Measurements from ENCODE around the gene SYNJ2.
A peak's percentile ranks its signal among the peaks of the same experiment; 100 is the strongest.
"Not testable (repeated sequence)": the region's sequence is repeated elsewhere in the genome, so short reads cannot be mapped to it uniquely, and the experiment has no call there.

The SYNJ2 gene

DNA sequence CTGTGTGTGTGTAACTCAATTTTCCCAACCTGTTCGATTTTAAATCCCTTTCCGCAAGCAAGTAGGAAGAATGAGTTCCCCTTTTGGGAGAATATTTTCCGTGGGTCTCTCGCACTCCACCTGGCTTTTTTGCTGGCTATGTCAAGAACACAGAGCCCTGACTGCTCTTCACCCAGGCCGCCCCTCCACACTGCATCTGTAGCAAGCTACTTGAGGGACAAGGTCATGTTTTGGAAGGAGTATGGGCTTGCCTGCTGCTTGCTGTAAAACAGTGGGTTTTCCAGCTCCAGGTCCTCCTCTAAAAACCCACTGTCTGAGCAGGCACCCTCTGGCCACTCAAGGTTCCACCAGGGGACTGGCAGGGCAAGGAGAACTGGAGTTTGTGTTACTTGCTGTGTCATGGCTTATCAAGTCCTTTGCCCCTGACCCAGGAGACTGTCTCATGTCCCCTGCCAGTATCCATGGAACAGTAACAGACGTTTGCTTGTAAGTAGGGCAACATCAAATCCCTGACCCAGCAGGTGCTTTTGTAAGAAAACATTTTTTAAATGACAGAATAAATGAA is 35.5 kb upstream of the SYNJ2 start:
- Mint-ChIP-seq H3K27me3 (peaks cover 51% of the 10 kb centered on the region), H3K4me1 (no peaks in the 10 kb centered on the region), H3K4me3 (no peak overlapping the region), H3K27ac (ENCODE audit: low read depth) (peak overlapping the region; percentile 41), H3K36me3 (ENCODE audit: insufficient read depth) (peaks cover 12% of the 10 kb centered on the region), H3K9me3 (no peaks in the 10 kb centered on the region)
- no peak for ATAC-seq (replicated peaks; ENCODE audit: extremely low read depth, poor library complexity, severe bottlenecking)
- no peak for DNase-seq (ENCODE audit: low spot score in 2 of 2)

DNA sequence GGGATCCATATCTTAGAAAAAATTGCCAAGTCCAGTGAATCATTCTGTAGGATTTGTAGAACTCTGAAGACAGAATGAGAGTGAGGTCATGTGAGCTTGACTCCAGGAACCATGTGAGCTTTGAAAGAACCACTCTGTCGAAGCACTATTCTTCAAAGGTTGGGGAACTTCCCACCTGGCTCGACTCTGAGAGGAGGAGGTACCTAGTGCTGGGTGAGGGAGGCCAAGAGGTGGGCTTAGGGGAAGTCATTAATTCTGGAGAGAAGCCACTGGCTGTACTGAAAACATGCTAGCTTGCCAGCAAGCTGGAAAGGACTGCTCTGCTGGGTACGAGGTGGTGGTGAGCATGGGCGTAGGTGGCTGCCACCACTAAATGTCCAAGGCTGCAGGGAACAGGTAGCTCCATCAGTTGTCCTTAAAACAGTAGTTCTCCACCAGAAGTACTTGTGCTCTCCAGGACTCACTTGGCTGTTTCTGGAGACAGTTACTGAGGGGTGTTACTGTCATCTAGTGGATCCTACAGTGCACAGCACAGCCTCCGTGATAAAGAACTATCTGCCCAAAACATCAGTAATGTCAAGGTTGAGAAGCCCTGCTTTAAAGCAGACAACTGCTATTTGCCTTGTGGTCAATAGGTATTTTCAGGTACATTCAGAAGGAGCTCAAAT is 34.7 kb upstream of the SYNJ2 start:
- no peak overlapping the region for H3K27ac Mint-ChIP-seq (ENCODE audit: low read depth)
- no peaks in the 10 kb centered on the region for H3K4me1 Mint-ChIP-seq
- peaks cover 11% of the 10 kb centered on the region for H3K36me3 Mint-ChIP-seq (ENCODE audit: insufficient read depth)
- DNase-seq (ENCODE audit: low spot score in 2 of 2): no peak
- no peak for ATAC-seq (replicated peaks; ENCODE audit: extremely low read depth, poor library complexity, severe bottlenecking)
- no peaks in the 10 kb centered on the region for H3K9me3 Mint-ChIP-seq
- peaks cover 54% of the 10 kb centered on the region for H3K27me3 Mint-ChIP-seq
- no peak overlapping the region for H3K4me3 Mint-ChIP-seq

DNA sequence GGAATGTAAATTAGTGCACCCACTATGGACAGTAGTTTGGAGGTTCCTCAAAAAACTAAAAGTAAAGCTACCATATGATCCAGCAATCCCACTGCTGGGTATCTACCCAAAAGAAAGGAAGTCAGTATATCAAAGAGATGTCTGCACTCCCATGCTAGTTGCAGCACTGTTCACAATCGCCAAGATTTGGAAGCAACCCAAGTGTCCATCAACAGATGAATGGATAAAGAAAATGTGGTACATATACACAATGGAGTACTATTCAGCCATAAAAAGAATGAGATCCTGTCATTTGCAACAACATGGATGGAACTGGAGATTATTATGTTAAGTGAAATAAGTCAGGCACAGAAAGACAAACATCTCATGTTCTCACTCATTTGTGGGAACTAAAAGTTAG is 30.8 kb upstream of the SYNJ2 start:
- not testable (repeated sequence) for H3K4me1 Mint-ChIP-seq; H3K27ac Mint-ChIP-seq (ENCODE audit: low read depth); H3K4me3 Mint-ChIP-seq; H3K9me3 Mint-ChIP-seq; H3K36me3 Mint-ChIP-seq (ENCODE audit: insufficient read depth); DNase-seq (ENCODE audit: low spot score in 2 of 2); ATAC-seq (replicated peaks; ENCODE audit: extremely low read depth, poor library complexity, severe bottlenecking)
- peaks cover 69% of the 10 kb centered on the region for H3K27me3 Mint-ChIP-seq

- H3K4me1 Mint-ChIP-seq: no peaks in the 10 kb centered on the region
- H3K27ac Mint-ChIP-seq (ENCODE audit: low read depth): no peak overlapping the region
- no peak overlapping the region for H3K4me3 Mint-ChIP-seq
- no peaks in the 10 kb centered on the region for H3K36me3 Mint-ChIP-seq (ENCODE audit: insufficient read depth)
- H3K9me3 Mint-ChIP-seq: no peaks in the 10 kb centered on the region
- peaks cover 60% of the 10 kb centered on the region for H3K27me3 Mint-ChIP-seq
- DNase-seq (ENCODE audit: low spot score in 2 of 2) (no peak), ATAC-seq (replicated peaks; ENCODE audit: extremely low read depth, poor library complexity, severe bottlenecking) (no peak)
These were observed 29.8 kb upstream of the SYNJ2 start for GRCh38 chr6:157951828-157952227.

DNA sequence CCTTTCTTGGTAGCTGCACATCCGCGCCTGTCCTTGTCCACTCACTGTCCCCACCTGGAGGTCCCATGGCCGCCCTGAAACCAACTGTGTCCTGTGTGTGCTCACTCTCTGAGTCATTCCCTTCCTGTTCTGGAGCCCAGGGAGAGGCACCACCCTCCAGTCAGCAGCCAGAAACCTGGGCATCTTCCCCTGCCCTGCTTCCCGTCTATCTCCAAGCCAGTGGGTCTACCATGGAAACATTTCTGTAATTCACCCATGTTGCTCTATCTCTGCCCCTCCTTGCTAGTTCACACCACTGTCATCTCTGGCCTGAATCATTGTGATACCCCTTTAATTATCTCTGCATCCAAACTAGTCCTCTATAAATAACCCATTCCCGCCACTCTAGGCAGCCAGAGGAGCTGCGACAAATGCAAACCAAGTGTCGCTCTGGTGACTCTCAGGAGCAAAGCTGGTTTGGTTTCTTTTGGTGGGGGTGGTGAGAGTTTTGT is 28.8 kb upstream of the SYNJ2 start:
- no peak for DNase-seq (ENCODE audit: low spot score in 2 of 2)
- Mint-ChIP-seq H3K27me3 (peaks cover 49% of the 10 kb centered on the region), H3K36me3 (ENCODE audit: insufficient read depth) (no peaks in the 10 kb centered on the region), H3K9me3 (no peaks in the 10 kb centered on the region), H3K4me3 (no peak overlapping the region), H3K4me1 (no peaks in the 10 kb centered on the region), H3K27ac (ENCODE audit: low read depth) (no peak overlapping the region)
- no peak for ATAC-seq (replicated peaks; ENCODE audit: extremely low read depth, poor library complexity, severe bottlenecking)

GRCh38 chr6:157953580-157954091 is 28.0 kb upstream of the SYNJ2 start:
- Mint-ChIP-seq H3K27ac (ENCODE audit: low read depth) (no peak overlapping the region), H3K9me3 (peaks cover 2% of the 10 kb centered on the region), H3K36me3 (ENCODE audit: insufficient read depth) (peaks cover under 1% of the 10 kb centered on the region), H3K4me3 (no peak overlapping the region), H3K4me1 (no peaks in the 10 kb centered on the region), H3K27me3 (peaks cover 42% of the 10 kb centered on the region)
- ATAC-seq (replicated peaks; ENCODE audit: extremely low read depth, poor library complexity, severe bottlenecking): no peak
- no peak for DNase-seq (ENCODE audit: low spot score in 2 of 2)

- H3K27ac Mint-ChIP-seq (ENCODE audit: low read depth): no peak overlapping the region
- peaks cover 2% of the 10 kb centered on the region for H3K36me3 Mint-ChIP-seq (ENCODE audit: insufficient read depth)
- H3K9me3 Mint-ChIP-seq: peaks cover 5% of the 10 kb centered on the region
- H3K27me3 Mint-ChIP-seq: peaks cover 34% of the 10 kb centered on the region
- DNase-seq (ENCODE audit: low spot score in 2 of 2) (no peak), ATAC-seq (replicated peaks; ENCODE audit: extremely low read depth, poor library complexity, severe bottlenecking) (no peak)
- no peaks in the 10 kb centered on the region for H3K4me1 Mint-ChIP-seq
- no peak overlapping the region for H3K4me3 Mint-ChIP-seq
These were observed 27.2 kb upstream of the SYNJ2 start for GRCh38 chr6:157954150-157955117.

DNA sequence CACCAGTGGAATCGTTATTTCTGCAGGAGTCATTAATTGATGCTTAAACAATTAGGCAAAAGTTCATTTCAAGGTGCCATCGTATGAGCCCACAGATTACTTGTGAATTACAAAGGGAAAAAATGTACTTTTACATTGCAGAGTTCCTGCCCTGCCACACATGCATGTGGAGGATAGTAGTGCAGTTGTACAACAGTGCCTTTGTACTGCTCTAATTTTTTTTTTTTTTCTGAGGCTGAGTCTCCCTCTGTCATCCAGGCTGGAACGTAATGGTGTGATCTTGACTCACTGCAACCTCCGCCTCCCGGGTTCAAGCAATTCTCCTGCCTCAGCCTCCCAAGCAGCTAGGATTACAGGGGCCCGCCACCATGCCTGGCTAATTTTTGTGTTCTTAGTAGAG is 26.0 kb upstream of the SYNJ2 start:
- no peak overlapping the region for H3K27ac Mint-ChIP-seq (ENCODE audit: low read depth)
- no peak overlapping the region for H3K4me3 Mint-ChIP-seq
- DNase-seq (ENCODE audit: low spot score in 2 of 2) (no peak), ATAC-seq (replicated peaks; ENCODE audit: extremely low read depth, poor library complexity, severe bottlenecking) (no peak)
- H3K27me3 Mint-ChIP-seq: peaks cover 34% of the 10 kb centered on the region
- H3K9me3 Mint-ChIP-seq: peaks cover 11% of the 10 kb centered on the region
- H3K4me1 Mint-ChIP-seq: no peaks in the 10 kb centered on the region
- H3K36me3 Mint-ChIP-seq (ENCODE audit: insufficient read depth): peaks cover 2% of the 10 kb centered on the region

GRCh38 chr6:157956171-157956730 is 25.4 kb upstream of the SYNJ2 start:
- Mint-ChIP-seq H3K27me3 (peaks cover 34% of the 10 kb centered on the region), H3K9me3 (peaks cover 11% of the 10 kb centered on the region), H3K4me3 (no peak overlapping the region), H3K27ac (ENCODE audit: low read depth) (no peak overlapping the region), H3K4me1 (no peaks in the 10 kb centered on the region), H3K36me3 (ENCODE audit: insufficient read depth) (peaks cover 2% of the 10 kb centered on the region)
- ATAC-seq (replicated peaks; ENCODE audit: extremely low read depth, poor library complexity, severe bottlenecking): no peak
- no peak for DNase-seq (ENCODE audit: low spot score in 2 of 2)

DNA sequence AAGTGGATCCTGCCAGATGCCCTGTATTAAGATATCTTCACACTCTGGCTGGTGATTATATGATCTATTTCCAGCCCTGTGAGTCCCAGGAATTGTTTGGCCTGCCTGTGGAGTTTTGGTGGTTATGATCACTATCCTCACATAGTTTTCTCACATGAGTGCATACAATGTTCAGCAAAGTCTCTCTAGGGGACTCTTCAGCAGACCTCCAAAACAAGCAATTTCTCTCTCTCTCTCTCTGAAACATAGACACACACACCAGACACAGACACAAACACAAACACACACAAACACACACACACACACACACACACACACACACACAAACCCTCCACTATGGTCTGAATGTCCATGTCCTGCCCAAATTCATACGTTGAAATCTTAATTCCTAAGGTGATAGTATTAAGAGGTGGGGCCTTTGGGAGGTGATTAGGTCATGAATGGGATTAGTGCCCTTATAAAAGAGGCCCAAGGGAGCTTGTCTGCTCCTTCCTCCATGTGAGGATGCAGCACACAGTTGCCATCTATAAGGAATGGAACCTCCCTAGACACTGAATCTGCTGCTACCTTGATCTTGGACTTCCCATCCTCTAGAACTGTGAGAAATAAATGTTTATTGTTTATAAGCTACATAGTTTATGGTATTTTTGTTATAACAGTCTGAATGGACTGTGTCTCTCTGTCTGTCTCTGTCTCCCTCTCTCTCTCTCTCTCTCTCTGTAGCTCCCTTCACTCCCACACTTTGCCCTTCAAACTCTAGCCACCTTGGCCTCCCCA is 22.0 kb upstream of the SYNJ2 start:
- H3K27ac Mint-ChIP-seq (ENCODE audit: low read depth): no peak overlapping the region
- no peak for DNase-seq (ENCODE audit: low spot score in 2 of 2)
- ATAC-seq (replicated peaks; ENCODE audit: extremely low read depth, poor library complexity, severe bottlenecking): no peak
- H3K4me1 Mint-ChIP-seq: peaks cover 6% of the 10 kb centered on the region
- no peak overlapping the region for H3K4me3 Mint-ChIP-seq
- peaks cover 34% of the 10 kb centered on the region for H3K27me3 Mint-ChIP-seq
- peaks cover 11% of the 10 kb centered on the region for H3K9me3 Mint-ChIP-seq
- H3K36me3 Mint-ChIP-seq (ENCODE audit: insufficient read depth): peaks cover 2% of the 10 kb centered on the region

- Mint-ChIP-seq H3K9me3 (peaks cover 11% of the 10 kb centered on the region), H3K27ac (ENCODE audit: low read depth) (no peak overlapping the region), H3K27me3 (peaks cover 35% of the 10 kb centered on the region), H3K36me3 (ENCODE audit: insufficient read depth) (peaks cover 2% of the 10 kb centered on the region), H3K4me1 (peaks cover 6% of the 10 kb centered on the region), H3K4me3 (no peak overlapping the region)
- DNase-seq (ENCODE audit: low spot score in 2 of 2) (no peak), ATAC-seq (replicated peaks; ENCODE audit: extremely low read depth, poor library complexity, severe bottlenecking) (no peak)
These were observed 20.4 kb upstream of the SYNJ2 start for GRCh38 chr6:157961153-157961831.

Measured in central memory CD8-positive, alpha-beta T cell (primary cell).